ENCODE results near the gene KPNB1. TPM values are rescaled to one million over a fixed set of nuclear protein-coding genes. Genes with fewer than 3 reads are reported as not detected.

Gene KPNB1
- total RNA-seq, 2 donors from 2014 or later = 91.4 to 102 TPM

DNA sequence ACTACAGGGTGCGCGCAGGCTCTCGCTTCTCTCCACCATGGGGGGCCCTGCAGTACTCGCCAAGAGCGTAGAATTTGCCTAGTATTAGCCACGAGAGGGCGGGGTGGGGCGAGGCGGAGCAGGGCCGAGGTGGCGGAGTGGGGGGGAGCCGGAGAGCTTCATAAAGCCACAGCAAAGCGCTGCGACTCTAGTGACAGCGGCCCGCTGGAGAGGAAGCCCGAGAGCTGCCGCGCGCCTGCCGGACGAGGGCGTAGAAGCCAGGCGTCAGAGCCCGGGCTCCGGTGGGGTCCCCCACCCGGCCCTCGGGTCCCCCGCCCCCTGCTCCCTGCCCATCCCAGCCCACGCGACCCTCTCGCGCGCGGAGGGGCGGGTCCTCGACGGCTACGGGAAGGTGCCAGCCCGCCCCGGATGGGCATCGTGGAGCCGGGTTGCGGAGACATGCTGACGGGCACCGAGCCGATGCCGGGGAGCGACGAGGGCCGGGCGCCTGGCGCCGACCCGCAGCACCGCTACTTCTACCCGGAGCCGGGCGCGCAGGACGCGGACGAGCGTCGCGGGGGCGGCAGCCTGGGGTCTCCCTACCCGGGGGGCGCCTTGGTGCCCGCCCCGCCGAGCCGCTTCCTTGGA is 83.4 kb downstream of the KPNB1 start, which contains the start of gene TBX21:
TBX21 (plus strand) TSS at position 190 of the 627 bp plus-strand sequence; CDS start at position 409, 219 bp downstream.
- no peaks in the 10 kb centered on the region for H3K36me3 ChIP-seq
- H3K27ac ChIP-seq = no peak within 1 kb of the TSS
- TF ChIP-seq, protein P1, sequence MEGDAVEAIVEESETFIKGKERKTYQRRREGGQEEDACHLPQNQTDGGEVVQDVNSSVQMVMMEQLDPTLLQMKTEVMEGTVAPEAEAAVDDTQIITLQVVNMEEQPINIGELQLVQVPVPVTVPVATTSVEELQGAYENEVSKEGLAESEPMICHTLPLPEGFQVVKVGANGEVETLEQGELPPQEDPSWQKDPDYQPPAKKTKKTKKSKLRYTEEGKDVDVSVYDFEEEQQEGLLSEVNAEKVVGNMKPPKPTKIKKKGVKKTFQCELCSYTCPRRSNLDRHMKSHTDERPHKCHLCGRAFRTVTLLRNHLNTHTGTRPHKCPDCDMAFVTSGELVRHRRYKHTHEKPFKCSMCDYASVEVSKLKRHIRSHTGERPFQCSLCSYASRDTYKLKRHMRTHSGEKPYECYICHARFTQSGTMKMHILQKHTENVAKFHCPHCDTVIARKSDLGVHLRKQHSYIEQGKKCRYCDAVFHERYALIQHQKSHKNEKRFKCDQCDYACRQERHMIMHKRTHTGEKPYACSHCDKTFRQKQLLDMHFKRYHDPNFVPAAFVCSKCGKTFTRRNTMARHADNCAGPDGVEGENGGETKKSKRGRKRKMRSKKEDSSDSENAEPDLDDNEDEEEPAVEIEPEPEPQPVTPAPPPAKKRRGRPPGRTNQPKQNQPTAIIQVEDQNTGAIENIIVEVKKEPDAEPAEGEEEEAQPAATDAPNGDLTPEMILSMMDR (IDR thresholded peaks at IDR 0.05) = peak in 1 of 2 donors; percentile 46
- no peaks in the 10 kb centered on the region for H3K9me3 ChIP-seq
- peak within 1 kb of the TSS; percentile 15 to 52 for H3K4me3 ChIP-seq
- peaks cover 0 to 18% of the 10 kb centered on the region in 2 donors for H3K27me3 ChIP-seq
- H3K4me1 ChIP-seq = peaks cover 0 to 18% of the 10 kb centered on the region in 2 donors
- no peak for DNase-seq (ENCODE audit: low spot score)

DNA sequence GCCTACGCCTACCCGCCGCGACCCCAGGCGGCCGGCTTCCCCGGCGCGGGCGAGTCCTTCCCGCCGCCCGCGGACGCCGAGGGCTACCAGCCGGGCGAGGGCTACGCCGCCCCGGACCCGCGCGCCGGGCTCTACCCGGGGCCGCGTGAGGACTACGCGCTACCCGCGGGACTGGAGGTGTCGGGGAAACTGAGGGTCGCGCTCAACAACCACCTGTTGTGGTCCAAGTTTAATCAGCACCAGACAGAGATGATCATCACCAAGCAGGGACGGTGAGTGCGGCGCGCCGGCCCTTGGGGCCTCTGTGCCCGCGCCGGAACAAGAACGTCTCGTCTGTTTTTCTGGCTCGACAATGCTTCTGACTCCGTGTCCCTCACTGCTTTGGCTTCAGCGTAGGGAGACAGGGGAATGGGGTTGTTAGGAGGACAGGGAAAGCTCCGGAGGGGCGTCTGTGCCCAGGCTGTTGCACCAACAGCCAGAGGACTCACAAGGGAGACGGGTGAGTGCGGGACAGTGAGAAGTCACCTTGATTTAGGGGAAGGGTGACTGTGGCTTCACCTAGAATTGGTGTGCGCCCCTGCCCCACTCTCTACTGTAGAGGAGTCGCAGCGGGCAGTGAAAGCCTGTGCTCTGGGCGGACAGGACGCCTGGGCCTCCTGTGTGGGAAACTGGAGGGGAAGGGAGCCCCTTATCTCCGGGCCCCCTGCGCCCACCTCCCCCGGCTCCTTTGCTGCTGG is 84.1 kb downstream of the KPNB1 start:
- no peak for DNase-seq (ENCODE audit: low spot score)
- Histone ChIP-seq H3K4me3 (peak overlapping the region; percentile 15 to 52), H3K4me1 (peaks cover 0 to 18% of the 10 kb centered on the region in 2 donors), H3K36me3 (no peaks in the 10 kb centered on the region), H3K9me3 (no peaks in the 10 kb centered on the region), H3K27me3 (peaks cover 0 to 18% of the 10 kb centered on the region in 2 donors), H3K27ac (no peak overlapping the region)
- TF ChIP-seq, protein P1 (IDR thresholded peaks at IDR 0.05) = no peak

DNA sequence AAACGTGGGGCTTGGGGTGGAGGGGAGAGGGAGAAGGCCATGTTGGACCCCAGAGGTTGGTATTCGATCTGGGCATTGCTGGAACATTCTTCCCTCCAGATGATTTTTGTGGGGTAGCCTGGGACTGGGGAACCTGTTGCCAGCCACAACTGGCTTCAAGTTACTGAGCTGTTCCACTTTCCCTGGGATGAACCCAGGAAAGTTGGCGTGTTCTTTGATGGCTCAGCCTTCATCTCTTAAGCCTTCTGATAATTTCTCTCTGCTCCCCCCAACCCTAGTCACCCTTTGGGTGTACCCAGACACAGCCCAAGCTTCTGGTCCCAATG is 85.4 kb downstream of the KPNB1 start:
- H3K27ac ChIP-seq = no peak overlapping the region
- no peaks in the 10 kb centered on the region for H3K9me3 ChIP-seq
- H3K27me3 ChIP-seq = peaks cover 0 to 18% of the 10 kb centered on the region in 2 donors
- peaks cover 0 to 18% of the 10 kb centered on the region in 2 donors for H3K4me1 ChIP-seq
- TF ChIP-seq, protein P1 (IDR thresholded peaks at IDR 0.05) = no peak
- no peak overlapping the region for H3K4me3 ChIP-seq
- H3K36me3 ChIP-seq = no peaks in the 10 kb centered on the region
- DNase-seq (ENCODE audit: low spot score) = no peak

Other genes with a start within 250 kb of the KPNB1 start
- 10 to 100 TPM; 53.0 to 62.8 TPM for gene NPEPPS, start 118.8 kb upstream of the KPNB1 start, total RNA-seq
- gene TBKBP1, start 44.2 kb downstream of the KPNB1 start, total RNA-seq = 10 to 100 TPM; 10.9 to 13.7 TPM
- gene TBX21, start 83.3 kb downstream of the KPNB1 start, total RNA-seq = under 1 TPM in 1 of 2 donors, not detected in 1; 0.39 TPM
- 1 to 10 TPM; 2.3 to 3.6 TPM for gene OSBPL7, start 171.9 kb downstream of the KPNB1 start, total RNA-seq
- 10 to 100 TPM; 51.8 to 61.3 TPM for gene MRPL10, start 181.6 kb downstream of the KPNB1 start, total RNA-seq
- under 1 TPM in 1 of 2 donors, not detected in 1; 0.59 TPM for gene LRRC46, start 181.8 kb downstream of the KPNB1 start, total RNA-seq
- gene SCRN2, start 191.4 kb downstream of the KPNB1 start, total RNA-seq = 10 to 100 TPM; 28.5 to 37.1 TPM
- gene SP6, start 201.2 kb downstream of the KPNB1 start, total RNA-seq = 1 to 10 TPM in 1 of 2 donors, not detected in 1; 2.7 TPM
- 10 to 100 TPM; 11.7 to 12.8 TPM for gene SP2, start 246.3 kb downstream of the KPNB1 start, total RNA-seq

Measured in right atrium auricular region (tissue), 2 donors.